Endothelial cell of umbilical vein (primary cell): Measurements from ENCODE around the gene GPX7. TPM values are rescaled to one million over a fixed set of nuclear protein-coding genes. Genes with fewer than 3 reads are reported as not detected.
A peak's percentile ranks its signal among the peaks of the same experiment; 100 is the strongest.

Experiments
- BruUV-seq: library from RNA; stranded (reverse); fragments of 400-500 nt; replicated peaks from 2 replicates; lab custom pipeline; 2021; lab: Mats Ljungman, UMichigan
- CTCF ChIA-PET: fragments of 300-600, 350-600 bp; sonication (Branson Sonifier 250); formaldehyde crosslinking; loops from one replicate; lab custom pipeline; 2021; ENCODE audit warnings: antibody characterized with exemption, inconsistent platforms; lab: Charles Lee
- POLR2A ChIA-PET: fragments of 300-600, 350-600 bp; sonication (Branson Sonifier 250); formaldehyde crosslinking; loops from one replicate; lab custom pipeline; 2021; ENCODE audit warnings: antibody characterized with exemption, inconsistent platforms; lab: Charles Lee
- DNase-seq: peaks from one replicate; pipeline ENCODE4 v3.0.0-alpha.2; 2011; ENCODE audit warnings: low read depth, low spot score
- FAIRE-seq: peaks from 2 replicates; lab custom pipeline; 2011; peaks lifted over from hg19 to GRCh38; lab: Jason Lieb, UNC
- H2AFZ ChIP-seq: 2 replicates; pipeline ENCODE4 v1.6.0; 2012; ENCODE audit warnings: low read depth, low read length, control low read depth, inconsistent platforms
- H3K27ac ChIP-seq: 2 replicates; pipeline ENCODE4 v1.5.1; 2011; ENCODE audit warnings: low read depth, mild to moderate bottlenecking, control low read depth, low read length, moderate library complexity; ENCODE audit not compliant: insufficient read depth
- H3K27me3 ChIP-seq, 2 experiments: 2 replicates each; pipeline versions ENCODE4 v1.6.0 to v1.6.1; 2011; ENCODE audit warnings: low read length in 2 of 2, mixed read lengths in 1 of 2; ENCODE audit not compliant: control insufficient read depth in 2 of 2, insufficient read depth in 2 of 2
- H3K36me3 ChIP-seq, 2 experiments: 2 replicates in 1 of 2; 3 replicates in 1 of 2; pipeline ENCODE4 v1.5.1; 2011; ENCODE audit warnings: low read length in 2 of 2, mild to moderate bottlenecking in 1 of 2, moderate library complexity in 1 of 2; ENCODE audit not compliant: control insufficient read depth in 2 of 2, insufficient read depth in 2 of 2; ENCODE audit errors: extremely low read depth in 1 of 2
- H3K4me1 ChIP-seq: 3 replicates; pipeline ENCODE4 v1.5.1; 2011; ENCODE audit warnings: mild to moderate bottlenecking, low read length; ENCODE audit not compliant: control insufficient read depth, insufficient read depth; ENCODE audit errors: extremely low read depth
- H3K4me2 ChIP-seq: 2 replicates; pipeline ENCODE4 v1.6.1; 2011; ENCODE audit warnings: low read length, control low read depth, mixed read lengths; ENCODE audit not compliant: insufficient read depth
- H3K4me3 ChIP-seq, 3 experiments: fragments of 200-600 bp in 1 of 3; sonication (generic), shearing (Covaris generic) in 1 of 3; replicated peaks in 1 of 3; 2 replicates each; pipeline ENCODE4 v1.5.1; 2011 to 2016; ENCODE audit warnings: control low read depth in 3 of 3, low read length in 3 of 3, mild to moderate bottlenecking in 2 of 3, inconsistent platforms in 1 of 3, low read depth in 1 of 3, moderate library complexity in 1 of 3; ENCODE audit not compliant: insufficient read depth in 1 of 3
- H3K79me2 ChIP-seq: 2 replicates; pipeline ENCODE4 v1.6.0; 2012; ENCODE audit warnings: low read length, inconsistent platforms; ENCODE audit not compliant: control insufficient read depth, insufficient read depth
- H3K9ac ChIP-seq: replicated peaks from 2 replicates; pipeline ENCODE3; 2011; ENCODE audit warnings: low read length, control low read depth; ENCODE audit not compliant: insufficient read depth; ENCODE audit errors: extremely low read depth
- H3K9me1 ChIP-seq: replicated peaks from 3 replicates; pipeline ENCODE4 v1.6.0; 2011; ENCODE audit warnings: mild to moderate bottlenecking, low read length; ENCODE audit not compliant: control insufficient read depth, insufficient read depth; ENCODE audit errors: extremely low read depth
- H3K9me3 ChIP-seq: replicated peaks from 2 replicates; pipeline ENCODE4 v1.5.1; 2012; ENCODE audit warnings: low read length, inconsistent platforms; ENCODE audit not compliant: control insufficient read depth, insufficient read depth
- H4K20me1 ChIP-seq: replicated peaks from 2 replicates; pipeline ENCODE3; 2011; ENCODE audit warnings: mild to moderate bottlenecking, low read length; ENCODE audit not compliant: control insufficient read depth, insufficient read depth; ENCODE audit errors: extremely low read depth
- CTCF ChIP-seq, 2 donors: IDR thresholded peaks; 1 replicate in 1 of 2; 2 replicates in 1 of 2; pipeline ENCODE4 v1.5.1; 2011; ENCODE audit warnings: low read length in 2 of 2, mild to moderate bottlenecking in 2 of 2, moderate library complexity in 2 of 2, control low read depth in 1 of 2, inconsistent platforms in 1 of 2, low read depth in 1 of 2; ENCODE audit not compliant: insufficient read depth in 1 of 2; ENCODE audit errors: extremely low read depth in 1 of 2
- EZH2 ChIP-seq: IDR thresholded peaks from 2 replicates; pipeline ENCODE4 v1.6.1; 2012; ENCODE audit warnings: borderline replicate concordance, low read depth, mild to moderate bottlenecking, moderate library complexity, low read length, inconsistent platforms; ENCODE audit not compliant: severe bottlenecking
- FOS ChIP-seq: IDR thresholded peaks from 2 replicates; pipeline ENCODE4 v1.6.1; 2011; ENCODE audit warnings: mild to moderate bottlenecking, low read length, moderate library complexity, borderline replicate concordance; ENCODE audit not compliant: insufficient read depth
- GATA2 ChIP-seq: IDR thresholded peaks from 2 replicates; pipeline ENCODE4 v1.7.0; 2011; ENCODE audit warnings: low read depth, mild to moderate bottlenecking, moderate library complexity, mixed read lengths, low read length; ENCODE audit not compliant: insufficient read length, insufficient read depth
- JUN ChIP-seq: IDR thresholded peaks from 2 replicates; pipeline ENCODE4 v1.6.1; 2011; ENCODE audit warnings: borderline replicate concordance, low read depth; ENCODE audit not compliant: insufficient read length, insufficient read depth
- MYC ChIP-seq: IDR thresholded peaks from one replicate; pipeline ENCODE4 v1.6.1; 2011; ENCODE audit warnings: mild to moderate bottlenecking, low read depth, low read length
- POLR2A ChIP-seq: IDR thresholded peaks from 2 replicates; pipeline ENCODE4 v1.6.1; 2012; ENCODE audit warnings: low read depth, mild to moderate bottlenecking, control low read depth, low read length
- POLR2AphosphoS5 ChIP-seq: IDR thresholded peaks from 2 replicates; pipeline ENCODE4 v1.6.1; 2012; ENCODE audit warnings: low read depth, mild to moderate bottlenecking, control low read depth, low read length, moderate library complexity; ENCODE audit not compliant: insufficient read depth
- dilution Hi-C: fragments of 300-500 bp; cut with MboI; formaldehyde crosslinking; loops from one replicate; pipeline ENCODE4 v1.15.0; 2019; ENCODE audit warnings: low sequenced_read_pairs; ENCODE audit not compliant: extremely low pct_ligation_motif_present
- intact Hi-C: fragments of 100-400 bp; cut with micrococcal nuclease; formaldehyde crosslinking; loops from one replicate; pipeline ENCODE4 v1.10.0; 2022
- polyA plus RNA-seq, 4 experiments: library from polyadenylated mRNA; depleted of rRNA in 3 of 4; stranded (reverse) in 3 of 4; unstranded in 1 of 4; fragments of >200 nt; gene quantifications; 2 replicates each; pipeline versions ENCODE4 v1.2.1 to v1.2.3, GENCODE V29; 2011 to 2012; ENCODE audit warnings: missing spikeins in 1 of 4
- total RNA-seq: library from RNA; stranded (reverse); gene quantifications from 2 replicates; pipeline ENCODE4 v1.2.3, GENCODE V29; 2021
- TF ChIP-seq, protein P1 (sequence below): IDR thresholded peaks from 2 replicates; pipeline ENCODE4 v1.6.1; 2011; ENCODE audit not compliant: insufficient read depth, insufficient read length

GPX7 gene
- total and polyA plus RNA-seq, 2 donors (not counting 3 experiments of a cell fraction or from before 2014, with no cell fraction given), result 8.9 to 25.7 TPM

GRCh38 chr1:52554756-52555155, 47.4 kb upstream of the GPX7 start:
- CTCF ChIA-PET, result interaction anchor here (2.7 kb wide), 1 partner anchor 132 kb away, joined by 12 read pairs; no protein-coding TSS in a partner anchor
- no TSS peak for BruUV-seq
- Histone ChIP-seq H3K79me2 (peaks cover 19% of the 10 kb centered on the region), H3K36me3 (no peaks in the 10 kb centered on the region), H3K4me2 (no peak overlapping the region), H3K9me1 (no peaks in the 10 kb centered on the region), H3K9ac (no peak overlapping the region), H3K4me3 (no peak overlapping the region), H3K27ac (no peak overlapping the region), H3K9me3 (no peaks in the 10 kb centered on the region), H3K4me1 (peaks cover 11% of the 10 kb centered on the region), H3K27me3 (no peaks in the 10 kb centered on the region), H4K20me1 (peaks cover 2% of the 10 kb centered on the region), H2AFZ (no peak overlapping the region)
- TF ChIP-seq POLR2AphosphoS5 (no peak), FOS (no peak), MYC (no peak), GATA2 (no peak), EZH2 (no peak), POLR2A (no peak), CTCF (IDR thresholded peaks at IDR 0.05; ENCODE audit: extremely low read depth in 1 of 2, insufficient read depth in 1 of 2, low read depth in 1 of 2, low read length in 2 of 2) (no peak), JUN (no peak)
- TF ChIP-seq, protein P1, sequence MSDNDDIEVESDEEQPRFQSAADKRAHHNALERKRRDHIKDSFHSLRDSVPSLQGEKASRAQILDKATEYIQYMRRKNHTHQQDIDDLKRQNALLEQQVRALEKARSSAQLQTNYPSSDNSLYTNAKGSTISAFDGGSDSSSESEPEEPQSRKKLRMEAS, result no peak
- dilution Hi-C loops, result no loop called here
- POLR2A ChIA-PET, result no interaction called here
- intact Hi-C loops, result loop anchor here (5.0 kb wide), 2 partner anchors 48 to 113 kb away; partner anchors contain the start of gene GPX7
- DNase-seq (no peak), FAIRE-seq (peak; percentile 8)
